HCT116 (cell line): ENCODE data around the gene RXFP2.

Experiments used
- EZH2 ChIP-seq: fragments of 200-600 bp; sonication (generic); IDR thresholded peaks from 2 replicates; pipeline ENCODE4 v1.6.1; 2017; ENCODE audit warnings: antibody characterized with exemption, mixed run types
- POLR2A ChIP-seq: IDR thresholded peaks from 2 replicates; pipeline ENCODE4 v1.7.0; 2011; ENCODE audit warnings: borderline replicate concordance; ENCODE audit not compliant: insufficient read depth, insufficient read length; ENCODE audit errors: extremely low read depth

DNA sequence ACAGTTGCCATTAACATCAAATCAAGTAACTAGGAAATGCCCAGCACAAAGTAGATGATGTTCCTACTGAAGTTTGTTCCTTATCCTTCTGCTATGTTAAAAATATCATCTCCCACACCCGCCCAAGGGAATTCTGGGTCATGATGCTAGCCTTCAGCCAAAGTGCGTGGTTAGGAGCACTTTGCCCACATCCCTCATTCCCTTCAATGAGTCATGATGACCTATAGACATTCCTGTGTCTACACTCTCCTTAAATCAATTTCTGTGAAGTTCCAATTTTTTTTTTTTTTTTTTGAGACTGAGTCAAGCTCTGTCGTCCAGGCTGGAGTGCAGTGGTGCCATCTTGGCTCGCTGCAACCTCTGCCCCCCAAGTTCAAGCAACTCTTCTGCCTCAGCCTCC is 17.0 kb downstream of the RXFP2 start:
- TF ChIP-seq EZH2: no peak
- no peak for TF ChIP-seq POLR2A
